ENCODE results near the gene MSRB2.

The MSRB2 gene

GRCh38 chr10:23088609-23089008 lies 6.8 kb upstream of the MSRB2 start:
- no peaks in the 10 kb centered on the region for H3K27me3 ChIP-seq (ENCODE audit: insufficient read depth, low read depth, severe bottlenecking)
- H3K36me3 ChIP-seq, result no peaks in the 10 kb centered on the region
- H3K4me3 ChIP-seq (ENCODE audit: low read depth, low read length), result no peak overlapping the region
- H3K9me3 ChIP-seq (ENCODE audit: severe bottlenecking), result no peaks in the 10 kb centered on the region
- no peak for TF ChIP-seq CTCF (IDR thresholded peaks at IDR 0.05; ENCODE audit: low read depth, low read length)
- DNase-seq, result no peak
- H3K27ac ChIP-seq, result no peak overlapping the region

GRCh38 chr10:23094786-23095403 lies 484 bp upstream of the MSRB2 start:
- no peak for TF ChIP-seq CTCF (IDR thresholded peaks at IDR 0.05; ENCODE audit: low read depth, low read length)
- no peak for DNase-seq
- Histone ChIP-seq H3K4me3 (ENCODE audit: low read depth, low read length) (no peak overlapping the region), H3K27me3 (ENCODE audit: insufficient read depth, low read depth, severe bottlenecking) (no peaks in the 10 kb centered on the region), H3K36me3 (no peaks in the 10 kb centered on the region), H3K27ac (no peak overlapping the region), H3K9me3 (ENCODE audit: severe bottlenecking) (no peaks in the 10 kb centered on the region)

GRCh38 chr10:23095966-23096801 lies 805 bp downstream of the MSRB2 start:
- Histone ChIP-seq H3K4me3 (ENCODE audit: low read depth, low read length) (peak overlapping the region; percentile 66), H3K36me3 (no peaks in the 10 kb centered on the region), H3K27ac (peak overlapping the region; percentile 61), H3K27me3 (ENCODE audit: insufficient read depth, low read depth, severe bottlenecking) (no peaks in the 10 kb centered on the region), H3K9me3 (ENCODE audit: severe bottlenecking) (no peaks in the 10 kb centered on the region)
- TF ChIP-seq CTCF (IDR thresholded peaks at IDR 0.05; ENCODE audit: low read depth, low read length), result no peak
- DNase-seq, result no peak

- H3K27ac ChIP-seq, result no peak overlapping the region
- H3K9me3 ChIP-seq (ENCODE audit: severe bottlenecking), result no peaks in the 10 kb centered on the region
- no peak for DNase-seq
- no peaks in the 10 kb centered on the region for H3K27me3 ChIP-seq (ENCODE audit: insufficient read depth, low read depth, severe bottlenecking)
- no peaks in the 10 kb centered on the region for H3K36me3 ChIP-seq
- H3K4me3 ChIP-seq (ENCODE audit: low read depth, low read length), result no peak overlapping the region
- TF ChIP-seq CTCF (IDR thresholded peaks at IDR 0.05; ENCODE audit: low read depth, low read length), result no peak
Measured at GRCh38 chr10:23096802-23097549, 1.6 kb downstream of the MSRB2 start.

- no peak for TF ChIP-seq CTCF (IDR thresholded peaks at IDR 0.05; ENCODE audit: low read depth, low read length)
- no peak for DNase-seq
- no peak overlapping the region for H3K27ac ChIP-seq
- no peaks in the 10 kb centered on the region for H3K27me3 ChIP-seq (ENCODE audit: insufficient read depth, low read depth, severe bottlenecking)
- H3K4me3 ChIP-seq (ENCODE audit: low read depth, low read length), result no peak overlapping the region
- no peaks in the 10 kb centered on the region for H3K36me3 ChIP-seq
- H3K9me3 ChIP-seq (ENCODE audit: severe bottlenecking), result no peaks in the 10 kb centered on the region
Measured at GRCh38 chr10:23099079-23099478, 3.7 kb downstream of the MSRB2 start.
